Psoas muscle (tissue), 8 donors: ENCODE data around the gene PACS2. TPM values are rescaled to one million over a fixed set of nuclear protein-coding genes. Genes with fewer than 3 reads are reported as not detected.
A peak's percentile ranks its signal among the peaks of the same experiment; 100 is the strongest.

Experiments
- ATAC-seq, 4 donors: fragments of 200-7000 bp; cut with Tn5 transposase; one replicate each; pipeline ENCODE4 v1.9.1; 2020; ENCODE audit warnings: moderate library complexity in 3 of 4, mild to moderate bottlenecking in 2 of 4
- DNase-seq, 2 donors: peaks; one replicate each; pipeline ENCODE4 v3.0.0-alpha.2; 2020
- H3K27ac ChIP-seq: fragments of 200-600 bp; one replicate; pipeline ENCODE4 v1.8.0; 2022
- H3K27me3 ChIP-seq, 3 donors: fragments of 200-600 bp in 1 of 3; one replicate each; pipeline versions ENCODE4 v1.6.1 to v1.8.0; 2013 to 2022; ENCODE audit warnings: low read length in 2 of 3, mild to moderate bottlenecking in 2 of 3, moderate library complexity in 1 of 3; ENCODE audit not compliant: insufficient read depth in 3 of 3
- H3K36me3 ChIP-seq, 2 donors: fragments of 200-600 bp in 1 of 2; one replicate each; pipeline versions ENCODE4 v1.6.1 to v1.8.0; 2013 to 2022; ENCODE audit warnings: low read depth in 1 of 2, mild to moderate bottlenecking in 1 of 2, moderate library complexity in 1 of 2; ENCODE audit not compliant: insufficient read depth in 1 of 2
- H3K4me1 ChIP-seq: fragments of 200-600 bp; one replicate; pipeline ENCODE4 v1.8.0; 2022
- H3K4me3 ChIP-seq: fragments of 200-600 bp; one replicate; pipeline ENCODE4 v1.8.0; 2022; ENCODE audit warnings: mild to moderate bottlenecking
- H3K9me3 ChIP-seq: fragments of 200-600 bp; one replicate; pipeline ENCODE4 v1.8.0; 2022
- CTCF ChIP-seq: fragments of 200-600 bp; IDR thresholded peaks from one replicate; pipeline ENCODE4 v1.8.0; 2022; ENCODE audit warnings: antibody characterized with exemption
- WGBS, 3 donors: extraction: QIAGEN DNeasy Blood & Tissue Kit; methylation state at CpG; one replicate each; pipeline versions ENCODE4 v1.1.6 to v1.1.7; 2013; 5-methylcytosine and 5-hydroxymethylcytosine counted together
- intact Hi-C, 2 donors: fragments of 100-400 bp; cut with DNase I; formaldehyde crosslinking; loops; one replicate each; pipeline versions ENCODE4 v1.11.0 to v1.14.2; 2022
- polyA plus RNA-seq, 3 donors: library from polyadenylated mRNA; stranded (reverse); fragments of 200-250 nt; gene quantifications; one replicate each; pipeline ENCODE4 v1.2.3, GENCODE V29; 2013
- total RNA-seq, 4 donors: library from RNA; stranded (reverse); fragmentation: NEBNext Ultra II Directional in 2 of 4; extraction: Animal tissue kit (Norgen Biotek cat#: 25700) in 2 of 4; gene quantifications; one replicate each; pipeline versions ENCODE4 v1.2.1 to v1.2.4, GENCODE V29; 2021 to 2023
- donor health status: healthy with polysubstance abuse.
- donor health status: DM: no; HTN: no; CAD: no; lungs with moderate emphysema.
- donor health status: Bipolar disorder and iron deficiency.
- donor health status: healthy.
- donor health status: DM: yes; HTN: yes; CAD: no.
- donor health status: DM: no; HTN: no; CAD: no.
- donor health status: DM: no; HTN: no; CAD: no.
- donor health status: DM: yes; HTN: yes; CAD: no.

Gene PACS2
- total and polyA plus RNA-seq, 7 donors, result 57.1 to 83.1 (median 72.8) TPM

- intact Hi-C loops, result no loop called here
- WGBS, 3 donors, result 88 to 91% (median 89%) methylated on average over 27 of the region's 27 CpGs
- no peak for TF ChIP-seq CTCF
- H3K36me3 ChIP-seq, result peaks cover 2 to 59% of the 10 kb centered on the region in 2 donors
- no peak overlapping the region for H3K27ac ChIP-seq
- ATAC-seq (no peak), DNase-seq (peak in 1 of 2 donors; percentile 56)
- no peaks in the 10 kb centered on the region for H3K27me3 ChIP-seq
- no peaks in the 10 kb centered on the region for H3K4me1 ChIP-seq
- no peaks in the 10 kb centered on the region for H3K9me3 ChIP-seq
- no peak overlapping the region for H3K4me3 ChIP-seq
Measured at GRCh38 chr14:105381446-105382342, 67.1 kb downstream of the PACS2 start.

- ATAC-seq (no peak), DNase-seq (no peak)
- 93 to 96% (median 95%) methylated on average over 26 of the region's 26 CpGs for WGBS, 3 donors
- no peaks in the 10 kb centered on the region for H3K4me1 ChIP-seq
- no peaks in the 10 kb centered on the region for H3K9me3 ChIP-seq
- TF ChIP-seq CTCF, result no peak
- H3K36me3 ChIP-seq, result peaks cover 2 to 64% of the 10 kb centered on the region in 2 donors
- intact Hi-C loops, result no loop called here
- H3K27ac ChIP-seq, result no peak overlapping the region
- no peaks in the 10 kb centered on the region for H3K27me3 ChIP-seq
- no peak overlapping the region for H3K4me3 ChIP-seq
Measured at GRCh38 chr14:105382343-105383082, 68.0 kb downstream of the PACS2 start.

- peak in 1 of 2 donors; percentile 42 for DNase-seq
- WGBS, 3 donors, result 96 to 97% (median 97%) methylated on average over 32 of the region's 32 CpGs
- Histone ChIP-seq H3K4me1 (no peaks in the 10 kb centered on the region), H3K27ac (no peak overlapping the region), H3K4me3 (no peak overlapping the region), H3K27me3 (no peaks in the 10 kb centered on the region), H3K36me3 (peaks cover 2 to 69% of the 10 kb centered on the region in 2 donors), H3K9me3 (no peaks in the 10 kb centered on the region)
- no peak for TF ChIP-seq CTCF
- intact Hi-C loops, result no loop called here
- ATAC-seq, result no peak
Measured at GRCh38 chr14:105383083-105383730, 68.7 kb downstream of the PACS2 start.

- peaks cover 2 to 69% of the 10 kb centered on the region in 2 donors for H3K36me3 ChIP-seq
- no peaks in the 10 kb centered on the region for H3K9me3 ChIP-seq
- intact Hi-C loops, result no loop called here
- no peak for ATAC-seq
- no peak overlapping the region for H3K27ac ChIP-seq
- H3K4me3 ChIP-seq, result no peak overlapping the region
- H3K27me3 ChIP-seq, result no peaks in the 10 kb centered on the region
- TF ChIP-seq CTCF, result no peak
- WGBS, 3 donors, result 92 to 95% (median 93%) methylated on average over 23 of the region's 23 CpGs
- DNase-seq, result no peak
- no peaks in the 10 kb centered on the region for H3K4me1 ChIP-seq
Measured at GRCh38 chr14:105384041-105384557, 69.6 kb downstream of the PACS2 start.
